WTC11 (cell line): Measurements from ENCODE around the gene NUP93. TPM values are rescaled to one million over a fixed set of nuclear protein-coding genes. Genes with fewer than 3 reads are reported as not detected.
"Not testable (repeated sequence)": the region's sequence is repeated elsewhere in the genome, so short reads cannot be mapped to it uniquely, and the experiment has no call there.

Experiments used
- ATAC-seq: fragments of 200-7000 bp; cut with Tn5 transposase; 2 replicates; pipeline ENCODE4 v1.10.0; 2021; ENCODE audit warnings: mild to moderate bottlenecking, moderate library complexity
- CTCF ChIA-PET: fragments of 300-600 bp; sonication (Branson Sonifier 250); formaldehyde crosslinking; loops from one replicate; lab custom pipeline; 2021; ENCODE audit warnings: antibody characterized with exemption; lab: Charles Lee
- POLR2A ChIA-PET: fragments of 350-600 bp; sonication (Branson Sonifier 250); formaldehyde crosslinking; loops from one replicate; lab custom pipeline; 2021; ENCODE audit warnings: antibody characterized with exemption; lab: Charles Lee
- DNase-seq: peaks from one replicate; pipeline ENCODE4 v3.0.0; 2021; ENCODE audit warnings: low spot score
- H3K27ac Mint-ChIP-seq: 2 replicates; pipeline ENCODE4 v1.8.0; 2021; ENCODE audit warnings: mixed read lengths
- H3K27me3 Mint-ChIP-seq: 2 replicates; pipeline ENCODE4 v1.8.0; 2021; ENCODE audit warnings: low read depth, mild to moderate bottlenecking, moderate library complexity, mixed read lengths
- H3K36me3 Mint-ChIP-seq: 2 replicates; pipeline ENCODE4 v1.8.0; 2021; ENCODE audit warnings: mixed read lengths
- H3K4me1 Mint-ChIP-seq: 2 replicates; pipeline ENCODE4 v1.8.0; 2022; ENCODE audit warnings: mixed read lengths
- H3K4me3 Mint-ChIP-seq: 2 replicates; pipeline ENCODE4 v1.8.0; 2021; ENCODE audit warnings: mild to moderate bottlenecking, moderate library complexity, mixed read lengths
- H3K9me3 Mint-ChIP-seq: 2 replicates; pipeline ENCODE4 v1.8.0; 2021; ENCODE audit warnings: mixed read lengths
- CBFB ChIP-seq: sonication (generic); formaldehyde crosslinking; IDR thresholded peaks from 2 replicates; pipeline ENCODE4 v1.8.1; 2022; ENCODE audit warnings: mild to moderate bottlenecking, low read depth, missing genetic modification reagents
- CREB1 ChIP-seq: sonication (generic); formaldehyde crosslinking; IDR thresholded peaks from 2 replicates; pipeline ENCODE4 v1.8.0; 2023; ENCODE audit warnings: mild to moderate bottlenecking, missing genetic modification reagents
- FOXK1 ChIP-seq: sonication (generic); formaldehyde crosslinking; IDR thresholded peaks from 2 replicates; pipeline ENCODE4 v1.8.0; 2022; ENCODE audit warnings: mild to moderate bottlenecking, moderate library complexity, missing genetic modification reagents
- HMGA2 ChIP-seq: fragments of 250-450 bp; sonication (Bioruptor Pico); IDR thresholded peaks from 2 replicates; pipeline ENCODE4 v1.4.0; 2021; ENCODE audit warnings: mild to moderate bottlenecking, moderate library complexity
- NFATC4 ChIP-seq: fragments of 250-450 bp; sonication (Bioruptor Pico); IDR thresholded peaks from 2 replicates; pipeline ENCODE4 v1.9.0; 2021; ENCODE audit warnings: mild to moderate bottlenecking
- NR2C2 ChIP-seq: sonication (generic); formaldehyde crosslinking; IDR thresholded peaks from 2 replicates; pipeline ENCODE4 v1.8.0; 2022; ENCODE audit warnings: mild to moderate bottlenecking, missing genetic modification reagents
- NR3C1 ChIP-seq: sonication (generic); formaldehyde crosslinking; conservative IDR thresholded peaks from 2 replicates; pipeline ENCODE4 v1.8.1; 2023; ENCODE audit warnings: low read depth, mild to moderate bottlenecking, missing genetic modification reagents
- SMAD3 ChIP-seq: sonication (generic); formaldehyde crosslinking; IDR thresholded peaks from 2 replicates; pipeline ENCODE4 v1.8.0; 2022; ENCODE audit warnings: missing genetic modification reagents, mild to moderate bottlenecking, borderline replicate concordance
- SMAD4 ChIP-seq: sonication (generic); formaldehyde crosslinking; IDR thresholded peaks from 2 replicates; pipeline ENCODE4 v1.8.0; 2022; ENCODE audit warnings: mild to moderate bottlenecking, missing genetic modification reagents
- TEAD1 ChIP-seq: sonication (generic); formaldehyde crosslinking; IDR thresholded peaks from 2 replicates; pipeline ENCODE4 v1.8.0; 2022; ENCODE audit warnings: mild to moderate bottlenecking, missing genetic modification reagents
- ZBTB21 ChIP-seq: sonication (generic); formaldehyde crosslinking; IDR thresholded peaks from 2 replicates; pipeline ENCODE4 v1.8.1; 2023; ENCODE audit warnings: mild to moderate bottlenecking, missing genetic modification reagents, borderline replicate concordance
- ZMAT4 ChIP-seq: fragments of 250-450 bp; sonication (Bioruptor Pico); IDR thresholded peaks from 2 replicates; pipeline ENCODE4 v1.9.0; 2021; ENCODE audit warnings: mild to moderate bottlenecking
- ZNF263 ChIP-seq: sonication (generic); formaldehyde crosslinking; IDR thresholded peaks from 2 replicates; pipeline ENCODE4 v1.8.1; 2022; ENCODE audit warnings: low read depth, mild to moderate bottlenecking, moderate library complexity, missing genetic modification reagents
- ZNF512 ChIP-seq: sonication (generic); formaldehyde crosslinking; IDR thresholded peaks from 2 replicates; pipeline ENCODE4 v1.8.1; 2022; ENCODE audit warnings: missing genetic modification reagents, borderline replicate concordance
- total RNA-seq: library from RNA; stranded (reverse); gene quantifications from 3 replicates; pipeline ENCODE4 v1.2.3, GENCODE V29; 2021
- TF ChIP-seq, protein P1 (sequence below): fragments of 250-450 bp; sonication (Bioruptor Pico); IDR thresholded peaks from 2 replicates; pipeline ENCODE4 v1.9.0; 2021; ENCODE audit warnings: moderate library complexity, mild to moderate bottlenecking, inconsistent platforms, borderline replicate concordance
- TF ChIP-seq, protein P2 (sequence below): sonication (generic); formaldehyde crosslinking; IDR thresholded peaks from 2 replicates; pipeline ENCODE4 v1.8.0; 2023; ENCODE audit warnings: missing genetic modification reagents
- TF ChIP-seq, protein P3 (sequence below): sonication (generic); formaldehyde crosslinking; IDR thresholded peaks from 2 replicates; pipeline ENCODE4 v1.8.1; 2022; ENCODE audit warnings: mild to moderate bottlenecking, moderate library complexity, missing genetic modification reagents
- TF ChIP-seq, protein P4 (sequence below): fragments of 200-600 bp; IDR thresholded peaks from 2 replicates; pipeline ENCODE4 v1.8.0; 2022; ENCODE audit warnings: antibody characterized with exemption
- TF ChIP-seq, protein P5 (sequence below): sonication (generic); formaldehyde crosslinking; IDR thresholded peaks from 2 replicates; pipeline ENCODE4 v1.8.1; 2023; ENCODE audit warnings: mild to moderate bottlenecking, missing genetic modification reagents, moderate library complexity

The NUP93 gene
- total RNA-seq, 1 experiment from 2014 or later, result 185 TPM

GRCh38 chr16:56795011-56795410 is 65.1 kb downstream of the NUP93 start:
- Mint-ChIP-seq H3K9me3 (no peaks in the 10 kb centered on the region), H3K4me3 (no peak overlapping the region), H3K36me3 (peaks cover 6% of the 10 kb centered on the region; the same call in 1 of the 2 replicates), H3K27me3 (no peaks in the 10 kb centered on the region), H3K4me1 (peaks cover 19% of the 10 kb centered on the region), H3K27ac (no peak overlapping the region)
- TF ChIP-seq NFATC4 (CRISPR knock-in tag), result no peak
- no peak for TF ChIP-seq NR3C1 (CRISPR knock-in tag)
- no peak for TF ChIP-seq TEAD1
- TF ChIP-seq HMGA2 (CRISPR knock-in tag), result no peak
- no peak for TF ChIP-seq FOXK1 (CRISPR knock-in tag)
- TF ChIP-seq ZMAT4, result no peak
- TF ChIP-seq CBFB (CRISPR knock-in tag), result no peak
- TF ChIP-seq NR2C2 (CRISPR knock-in tag), result no peak
- TF ChIP-seq, protein P1, sequence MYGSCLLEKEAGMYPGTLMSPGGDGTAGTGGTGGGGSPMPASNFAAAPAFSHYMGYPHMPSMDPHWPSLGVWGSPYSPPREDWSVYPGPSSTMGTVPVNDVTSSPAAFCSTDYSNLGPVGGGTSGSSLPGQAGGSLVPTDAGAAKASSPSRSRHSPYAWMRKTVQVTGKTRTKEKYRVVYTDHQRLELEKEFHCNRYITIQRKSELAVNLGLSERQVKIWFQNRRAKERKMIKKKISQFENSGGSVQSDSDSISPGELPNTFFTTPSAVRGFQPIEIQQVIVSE, result no peak
- TF ChIP-seq, protein P2, sequence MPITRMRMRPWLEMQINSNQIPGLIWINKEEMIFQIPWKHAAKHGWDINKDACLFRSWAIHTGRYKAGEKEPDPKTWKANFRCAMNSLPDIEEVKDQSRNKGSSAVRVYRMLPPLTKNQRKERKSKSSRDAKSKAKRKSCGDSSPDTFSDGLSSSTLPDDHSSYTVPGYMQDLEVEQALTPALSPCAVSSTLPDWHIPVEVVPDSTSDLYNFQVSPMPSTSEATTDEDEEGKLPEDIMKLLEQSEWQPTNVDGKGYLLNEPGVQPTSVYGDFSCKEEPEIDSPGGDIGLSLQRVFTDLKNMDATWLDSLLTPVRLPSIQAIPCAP, result no peak
- TF ChIP-seq SMAD4, result no peak
- no peak for TF ChIP-seq ZNF512 (CRISPR knock-in tag)
- TF ChIP-seq, protein P3, sequence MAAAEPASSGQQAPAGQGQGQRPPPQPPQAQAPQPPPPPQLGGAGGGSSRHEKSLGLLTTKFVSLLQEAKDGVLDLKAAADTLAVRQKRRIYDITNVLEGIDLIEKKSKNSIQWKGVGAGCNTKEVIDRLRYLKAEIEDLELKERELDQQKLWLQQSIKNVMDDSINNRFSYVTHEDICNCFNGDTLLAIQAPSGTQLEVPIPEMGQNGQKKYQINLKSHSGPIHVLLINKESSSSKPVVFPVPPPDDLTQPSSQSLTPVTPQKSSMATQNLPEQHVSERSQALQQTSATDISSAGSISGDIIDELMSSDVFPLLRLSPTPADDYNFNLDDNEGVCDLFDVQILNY (CRISPR knock-in tag), result no peak
- TF ChIP-seq, protein P4, sequence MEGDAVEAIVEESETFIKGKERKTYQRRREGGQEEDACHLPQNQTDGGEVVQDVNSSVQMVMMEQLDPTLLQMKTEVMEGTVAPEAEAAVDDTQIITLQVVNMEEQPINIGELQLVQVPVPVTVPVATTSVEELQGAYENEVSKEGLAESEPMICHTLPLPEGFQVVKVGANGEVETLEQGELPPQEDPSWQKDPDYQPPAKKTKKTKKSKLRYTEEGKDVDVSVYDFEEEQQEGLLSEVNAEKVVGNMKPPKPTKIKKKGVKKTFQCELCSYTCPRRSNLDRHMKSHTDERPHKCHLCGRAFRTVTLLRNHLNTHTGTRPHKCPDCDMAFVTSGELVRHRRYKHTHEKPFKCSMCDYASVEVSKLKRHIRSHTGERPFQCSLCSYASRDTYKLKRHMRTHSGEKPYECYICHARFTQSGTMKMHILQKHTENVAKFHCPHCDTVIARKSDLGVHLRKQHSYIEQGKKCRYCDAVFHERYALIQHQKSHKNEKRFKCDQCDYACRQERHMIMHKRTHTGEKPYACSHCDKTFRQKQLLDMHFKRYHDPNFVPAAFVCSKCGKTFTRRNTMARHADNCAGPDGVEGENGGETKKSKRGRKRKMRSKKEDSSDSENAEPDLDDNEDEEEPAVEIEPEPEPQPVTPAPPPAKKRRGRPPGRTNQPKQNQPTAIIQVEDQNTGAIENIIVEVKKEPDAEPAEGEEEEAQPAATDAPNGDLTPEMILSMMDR, result no peak
- no peak for TF ChIP-seq ZNF263 (CRISPR knock-in tag)
- TF ChIP-seq, protein P5, sequence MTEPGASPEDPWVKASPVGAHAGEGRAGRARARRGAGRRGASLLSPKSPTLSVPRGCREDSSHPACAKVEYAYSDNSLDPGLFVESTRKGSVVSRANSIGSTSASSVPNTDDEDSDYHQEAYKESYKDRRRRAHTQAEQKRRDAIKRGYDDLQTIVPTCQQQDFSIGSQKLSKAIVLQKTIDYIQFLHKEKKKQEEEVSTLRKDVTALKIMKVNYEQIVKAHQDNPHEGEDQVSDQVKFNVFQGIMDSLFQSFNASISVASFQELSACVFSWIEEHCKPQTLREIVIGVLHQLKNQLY, result no peak
- no peak for TF ChIP-seq SMAD3 (CRISPR knock-in tag)
- TF ChIP-seq ZBTB21 (CRISPR knock-in tag), result no peak
- no peak for TF ChIP-seq CREB1 (CRISPR knock-in tag)
- ChIA-PET POLR2A (no interaction called here), CTCF (interaction anchor here (0.7 kb wide), 1 partner anchor 12 kb away, joined by 3 read pairs; no protein-coding TSS in a partner anchor)
- ATAC-seq (no peak), DNase-seq (no peak)

DNA sequence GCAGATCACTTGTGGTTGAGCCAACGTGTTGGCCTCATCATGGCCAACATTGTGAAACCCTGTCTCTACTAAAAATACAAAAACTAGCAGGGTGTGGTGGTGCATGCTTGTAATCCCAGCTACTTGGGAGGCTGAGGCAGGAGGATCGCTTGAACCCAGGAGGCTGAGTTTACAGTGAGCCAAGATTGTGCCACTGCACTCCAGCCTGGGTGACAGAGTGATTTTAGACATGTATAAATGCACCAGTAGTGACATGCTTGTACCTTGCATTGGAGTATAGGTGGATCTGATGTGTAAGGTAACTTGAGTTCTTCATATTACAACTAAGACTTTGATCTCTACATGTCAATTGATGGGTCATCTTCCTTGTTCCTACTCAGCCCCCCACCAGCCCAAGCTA is 67.1 kb downstream of the NUP93 start:
- H3K27me3 Mint-ChIP-seq, H3K36me3 Mint-ChIP-seq, H3K9me3 Mint-ChIP-seq, ATAC-seq, CTCF ChIA-PET, DNase-seq, H3K4me3 Mint-ChIP-seq, H3K27ac Mint-ChIP-seq: not testable (repeated sequence)
- POLR2A ChIA-PET, result interaction anchor here (0.6 kb wide), 1 partner anchor 256 kb away, joined by 3 read pairs; no protein-coding TSS in a partner anchor
- peaks cover 21% of the 10 kb centered on the region for H3K4me1 Mint-ChIP-seq
